GM23248 (cell line): ENCODE results near the gene RGMA. TPM values are rescaled to one million over a fixed set of nuclear protein-coding genes. Genes with fewer than 3 reads are reported as not detected.

Experiments used
- DNase-seq: peaks from one replicate; pipeline ENCODE4 v3.0.0-alpha.2; 2015
- H2AFZ ChIP-seq: fragments of 200-600 bp; sonication (generic); 2 replicates; pipeline ENCODE4 v1.6.1; 2016; ENCODE audit warnings: antibody characterized with exemption
- H3F3A ChIP-seq: fragments of 200-600 bp; sonication (generic); 2 replicates; pipeline ENCODE4 v1.6.1; 2016; ENCODE audit warnings: mild to moderate bottlenecking, antibody characterized with exemption, mixed run types; ENCODE audit not compliant: insufficient read depth
- H3K27ac ChIP-seq: fragments of 200-600 bp; sonication (generic); 2 replicates; pipeline ENCODE4 v1.5.1; 2016; ENCODE audit warnings: mild to moderate bottlenecking
- H3K27me3 ChIP-seq: fragments of 200-600 bp; sonication (generic); replicated peaks from 2 replicates; pipeline ENCODE4 v1.6.1; 2016; ENCODE audit warnings: mild to moderate bottlenecking; ENCODE audit not compliant: insufficient read depth
- H3K36me3 ChIP-seq: fragments of 200-600 bp; sonication (generic); 2 replicates; pipeline ENCODE4 v1.6.1; 2016; ENCODE audit warnings: low read depth, mild to moderate bottlenecking
- H3K4me1 ChIP-seq: fragments of 200-600 bp; sonication (generic); 2 replicates; pipeline ENCODE4 v1.6.1; 2016; ENCODE audit warnings: mild to moderate bottlenecking; ENCODE audit not compliant: insufficient read depth
- H3K4me2 ChIP-seq: fragments of 200-600 bp; sonication (generic); one replicate; pipeline ENCODE4 v1.6.1; 2016; ENCODE audit warnings: mild to moderate bottlenecking; ENCODE audit not compliant: unreplicated experiment
- H3K4me3 ChIP-seq: fragments of 200-600 bp; sonication (generic); 2 replicates; pipeline ENCODE4 v1.5.1; 2016; ENCODE audit warnings: mild to moderate bottlenecking
- H3K79me2 ChIP-seq: fragments of 200-600 bp; sonication (generic); 2 replicates; pipeline ENCODE4 v1.6.1; 2016; ENCODE audit warnings: mild to moderate bottlenecking; ENCODE audit not compliant: insufficient read depth
- H3K9ac ChIP-seq: fragments of 200-600 bp; sonication (generic); 2 replicates; pipeline ENCODE4 v1.6.1; 2016; ENCODE audit warnings: mild to moderate bottlenecking
- H3K9me2 ChIP-seq: fragments of 200-600 bp; sonication (generic); 2 replicates; pipeline ENCODE4 v1.6.1; 2016; ENCODE audit warnings: mixed run types, mild to moderate bottlenecking, moderate library complexity; ENCODE audit not compliant: insufficient read depth
- H3K9me3 ChIP-seq: fragments of 200-600 bp; sonication (generic); one replicate; pipeline ENCODE4 v1.6.1; 2017; ENCODE audit warnings: low read depth
- H4K20me1 ChIP-seq: fragments of 200-600 bp; sonication (generic); 2 replicates; pipeline ENCODE4 v1.6.0; 2016; ENCODE audit not compliant: insufficient read depth
- EZH2 ChIP-seq: fragments of 200-600 bp; sonication (generic); IDR thresholded peaks from 2 replicates; pipeline ENCODE4 v1.6.1; 2018; ENCODE audit warnings: antibody characterized with exemption, mild to moderate bottlenecking; ENCODE audit not compliant: insufficient read depth, poor library complexity, severe bottlenecking
- EZH2phosphoT487 ChIP-seq: fragments of 200-600 bp; sonication (generic); IDR thresholded peaks from 2 replicates; pipeline ENCODE4 v1.6.1; 2018; ENCODE audit warnings: antibody characterized with exemption, moderate library complexity, mild to moderate bottlenecking, low read depth; ENCODE audit not compliant: insufficient read depth
- WGBS, 2 experiments: methylation state at CpG; one replicate each; pipeline ENCODE4 v1.1.6; 2015 to 2017; ENCODE audit warnings: low lambda C conversion rate in 2 of 2, low coverage in 1 of 2; ENCODE audit errors: missing lambda C conversion rate in 2 of 2; 5-methylcytosine and 5-hydroxymethylcytosine counted together
- in situ Hi-C: fragments of 300-500 bp; cut with MboI; formaldehyde crosslinking; loops from 2 replicates; pipeline ENCODE4 v1.15.0; 2020
- polyA plus RNA-seq: library from polyadenylated mRNA; unstranded; fragments of >200 nt; fragmentation: Nextera tagmentation; extraction: Ambion mirVana; gene quantifications from 2 replicates; pipeline ENCODE4 v1.2.1, GENCODE V29; 2016
- total RNA-seq: library from RNA; depleted of rRNA; stranded (reverse); fragments of >200 nt; shearing (Covaris generic); gene quantifications from 2 replicates; pipeline ENCODE4 v1.2.3, GENCODE V29; 2014

Gene RGMA
- total and polyA plus RNA-seq, 2 experiments from 2014 or later: 0.76 to 0.84 TPM

DNA sequence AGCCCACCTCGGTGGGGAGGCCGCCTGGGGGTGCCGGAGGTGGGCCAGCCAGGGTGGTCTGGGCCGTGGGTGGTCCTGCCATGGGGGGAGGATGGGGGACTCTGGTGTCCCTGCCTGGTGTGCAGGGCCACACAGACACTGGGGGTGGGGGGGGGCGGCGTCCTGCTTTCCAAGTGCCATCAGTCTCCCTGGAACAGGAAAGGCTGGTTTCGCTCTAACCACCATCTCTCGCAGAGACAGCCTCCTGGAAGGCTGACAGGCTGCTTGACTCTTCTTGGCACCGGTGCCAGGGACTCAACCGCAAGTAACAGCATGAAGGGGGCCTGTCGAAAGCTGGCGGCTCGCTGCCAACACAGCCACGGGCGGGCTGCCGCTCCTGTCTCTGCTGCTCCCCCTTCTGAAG is 40.3 kb downstream of the RGMA start:
- H3F3A ChIP-seq: no peaks in the 10 kb centered on the region
- no peak overlapping the region for H3K4me3 ChIP-seq
- in situ Hi-C loops: loop anchor here (25.0 kb wide), 1 partner anchor 939 kb away; no protein-coding TSS in a partner anchor
- no peaks in the 10 kb centered on the region for H4K20me1 ChIP-seq
- H3K79me2 ChIP-seq: no peaks in the 10 kb centered on the region
- H3K9me2 ChIP-seq: no peaks in the 10 kb centered on the region
- H2AFZ ChIP-seq: no peak overlapping the region
- H3K4me2 ChIP-seq: no peak overlapping the region
- no peaks in the 10 kb centered on the region for H3K9me3 ChIP-seq
- H3K27me3 ChIP-seq: no peaks in the 10 kb centered on the region
- TF ChIP-seq EZH2phosphoT487 (no peak), EZH2 (no peak)
- H3K4me1 ChIP-seq: no peaks in the 10 kb centered on the region
- H3K27ac ChIP-seq: no peak overlapping the region
- no peak overlapping the region for H3K9ac ChIP-seq
- no peak for DNase-seq
- H3K36me3 ChIP-seq: no peaks in the 10 kb centered on the region
- 51 to 55% methylated on average over 8 to 16 of the region's 16 CpGs for WGBS, 2 experiments

DNA sequence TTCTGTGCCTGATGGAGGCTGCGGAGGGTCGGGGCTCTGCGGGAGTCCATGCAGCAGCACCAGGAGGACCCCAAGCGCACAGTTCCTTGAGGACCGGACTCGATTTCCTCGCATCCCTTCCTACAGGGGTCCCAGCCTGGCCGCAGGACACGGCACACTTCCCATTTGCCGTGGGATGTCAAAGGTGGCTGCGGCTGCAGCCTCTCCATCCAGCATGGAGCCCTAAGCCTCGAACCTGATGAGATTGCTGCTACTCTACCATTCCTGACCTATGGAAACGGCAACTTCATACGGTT is 40.6 kb downstream of the RGMA start:
- Histone ChIP-seq H3K27me3 (no peaks in the 10 kb centered on the region), H3K27ac (no peak overlapping the region), H3K4me2 (no peak overlapping the region), H3K9me2 (no peaks in the 10 kb centered on the region), H4K20me1 (no peaks in the 10 kb centered on the region), H3K9me3 (no peaks in the 10 kb centered on the region), H3K79me2 (no peaks in the 10 kb centered on the region), H3K4me1 (no peaks in the 10 kb centered on the region), H3F3A (no peaks in the 10 kb centered on the region), H3K4me3 (no peak overlapping the region), H3K36me3 (no peaks in the 10 kb centered on the region), H3K9ac (no peak overlapping the region), H2AFZ (no peak overlapping the region)
- 87 to 95% methylated on average over 12 to 14 of the region's 14 CpGs for WGBS, 2 experiments
- no peak for TF ChIP-seq EZH2
- TF ChIP-seq EZH2phosphoT487: no peak
- DNase-seq: no peak
- in situ Hi-C loops: loop anchor here (25.0 kb wide), 1 partner anchor 939 kb away; no protein-coding TSS in a partner anchor

DNA sequence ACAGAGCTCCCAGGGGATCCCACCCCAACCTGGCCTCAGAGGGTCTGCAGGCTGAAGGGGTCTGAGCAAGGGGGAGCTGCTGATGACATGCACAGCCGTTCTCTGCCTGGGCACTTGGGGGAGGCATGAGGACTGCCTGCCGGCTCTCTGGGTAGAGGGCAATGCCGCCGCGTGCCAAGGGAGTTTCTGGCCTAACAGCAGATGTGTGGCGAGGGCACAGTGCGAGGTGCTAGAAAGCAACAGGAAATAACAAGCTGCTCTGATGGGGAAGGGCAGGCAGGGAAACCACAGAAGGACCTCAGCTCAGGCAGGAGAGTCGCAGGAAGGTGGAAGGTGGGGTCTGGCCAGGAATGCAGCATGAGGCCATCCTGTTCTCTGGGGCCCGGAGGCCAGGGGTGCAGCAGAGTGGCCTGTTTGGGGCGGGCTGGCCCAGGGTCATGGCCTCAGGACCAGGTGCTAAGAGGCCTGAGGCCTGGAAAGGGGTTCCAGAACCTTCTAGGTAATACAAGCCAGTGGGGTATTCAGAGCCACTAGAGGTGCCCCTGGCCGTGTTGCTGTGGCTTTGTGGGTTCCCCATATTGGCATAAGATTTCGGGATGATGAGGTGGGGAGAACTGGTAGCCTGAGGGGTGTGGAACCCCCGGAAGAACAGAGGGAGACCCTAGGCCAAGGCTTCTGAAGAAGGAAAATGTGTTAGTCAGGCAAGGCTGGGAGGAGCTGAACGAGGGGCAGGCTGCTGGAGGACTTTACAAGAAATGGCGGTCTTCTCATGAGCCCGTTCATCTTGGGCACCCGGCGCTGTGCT is 41.2 kb downstream of the RGMA start:
- no peak for DNase-seq
- TF ChIP-seq EZH2 (no peak), EZH2phosphoT487 (no peak)
- no peaks in the 10 kb centered on the region for H3F3A ChIP-seq
- in situ Hi-C loops: loop anchor here (25.0 kb wide), 1 partner anchor 939 kb away; no protein-coding TSS in a partner anchor
- no peak overlapping the region for H3K4me3 ChIP-seq
- H3K79me2 ChIP-seq: no peaks in the 10 kb centered on the region
- no peaks in the 10 kb centered on the region for H3K4me1 ChIP-seq
- WGBS, 2 experiments: 79 to 81% methylated on average over 18 of the region's 18 CpGs
- H3K9me3 ChIP-seq: no peaks in the 10 kb centered on the region
- H4K20me1 ChIP-seq: no peaks in the 10 kb centered on the region
- H3K27me3 ChIP-seq: no peaks in the 10 kb centered on the region
- no peak overlapping the region for H2AFZ ChIP-seq
- H3K4me2 ChIP-seq: no peak overlapping the region
- no peaks in the 10 kb centered on the region for H3K36me3 ChIP-seq
- H3K9me2 ChIP-seq: no peaks in the 10 kb centered on the region
- H3K9ac ChIP-seq: no peak overlapping the region
- H3K27ac ChIP-seq: no peak overlapping the region

DNA sequence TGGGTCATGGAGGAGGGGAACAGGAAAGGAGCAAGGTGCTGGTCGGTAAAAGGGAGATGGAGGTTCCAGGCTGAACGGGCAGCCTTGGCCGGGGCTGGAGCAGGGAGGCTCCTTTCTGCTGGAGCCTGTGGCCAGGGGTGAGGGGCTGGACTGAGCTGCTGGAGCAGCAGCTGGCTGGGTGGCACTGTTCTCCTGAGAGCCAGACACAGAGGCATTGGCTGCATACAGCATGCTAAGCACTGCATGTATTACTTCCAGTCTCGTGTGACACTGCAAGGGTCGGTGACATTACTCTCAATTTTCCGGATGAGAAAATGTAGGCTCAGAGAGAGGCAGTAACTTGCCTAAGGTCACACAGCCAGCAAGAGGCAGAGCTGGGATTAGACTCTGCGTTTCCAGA is 42.3 kb downstream of the RGMA start:
- H4K20me1 ChIP-seq: no peaks in the 10 kb centered on the region
- H3K4me3 ChIP-seq: no peak overlapping the region
- H3K9me3 ChIP-seq: no peaks in the 10 kb centered on the region
- H3K27ac ChIP-seq: no peak overlapping the region
- TF ChIP-seq EZH2 (no peak), EZH2phosphoT487 (no peak)
- no peak for DNase-seq
- H3K9me2 ChIP-seq: no peaks in the 10 kb centered on the region
- WGBS, 2 experiments: 66% methylated on average over 7 of the region's 7 CpGs
- in situ Hi-C loops: loop anchor here (25.0 kb wide), 1 partner anchor 941 kb away; no protein-coding TSS in a partner anchor
- no peaks in the 10 kb centered on the region for H3K27me3 ChIP-seq
- H3F3A ChIP-seq: no peaks in the 10 kb centered on the region
- H3K4me1 ChIP-seq: no peaks in the 10 kb centered on the region
- no peaks in the 10 kb centered on the region for H3K79me2 ChIP-seq
- no peak overlapping the region for H3K4me2 ChIP-seq
- H3K9ac ChIP-seq: no peak overlapping the region
- H2AFZ ChIP-seq: no peak overlapping the region
- H3K36me3 ChIP-seq: no peaks in the 10 kb centered on the region
